C4-2B (cell line): Measurements from ENCODE around the gene NEGR1.

ENCODE experiments used
- H3K27ac ChIP-seq: fragments of 450-650 bp; 2 replicates; pipeline ENCODE4 v1.5.1; 2017
- ZFX ChIP-seq: fragments of 450-650 bp; IDR thresholded peaks from 2 replicates; pipeline ENCODE4 v1.6.1; 2017
- TF ChIP-seq, protein P1 (sequence below): fragments of 450-650 bp; conservative IDR thresholded peaks from 2 replicates; pipeline ENCODE4 v1.5.1; 2017; ENCODE audit warnings: mild to moderate bottlenecking

Gene NEGR1

DNA sequence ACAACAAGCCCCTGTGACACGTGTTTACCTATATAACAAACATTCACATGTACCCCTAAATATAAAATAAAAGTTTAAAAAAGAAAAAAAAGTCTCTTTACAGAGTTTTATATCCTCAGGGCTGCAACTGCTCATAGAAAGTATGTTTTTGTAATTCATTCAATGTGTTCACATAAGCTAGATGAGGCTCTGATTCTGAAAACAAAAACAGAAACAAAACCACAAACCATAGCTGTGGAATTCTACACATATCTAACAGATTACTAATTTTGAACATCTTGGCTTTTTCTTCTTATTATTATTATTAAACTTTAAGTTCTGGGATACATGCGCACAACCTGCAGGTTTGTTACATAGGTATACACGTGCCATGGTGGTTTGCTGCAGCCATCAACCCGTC lies 621.9 kb downstream of the NEGR1 start:
- no peak overlapping the region for H3K27ac ChIP-seq
- TF ChIP-seq, protein P1, sequence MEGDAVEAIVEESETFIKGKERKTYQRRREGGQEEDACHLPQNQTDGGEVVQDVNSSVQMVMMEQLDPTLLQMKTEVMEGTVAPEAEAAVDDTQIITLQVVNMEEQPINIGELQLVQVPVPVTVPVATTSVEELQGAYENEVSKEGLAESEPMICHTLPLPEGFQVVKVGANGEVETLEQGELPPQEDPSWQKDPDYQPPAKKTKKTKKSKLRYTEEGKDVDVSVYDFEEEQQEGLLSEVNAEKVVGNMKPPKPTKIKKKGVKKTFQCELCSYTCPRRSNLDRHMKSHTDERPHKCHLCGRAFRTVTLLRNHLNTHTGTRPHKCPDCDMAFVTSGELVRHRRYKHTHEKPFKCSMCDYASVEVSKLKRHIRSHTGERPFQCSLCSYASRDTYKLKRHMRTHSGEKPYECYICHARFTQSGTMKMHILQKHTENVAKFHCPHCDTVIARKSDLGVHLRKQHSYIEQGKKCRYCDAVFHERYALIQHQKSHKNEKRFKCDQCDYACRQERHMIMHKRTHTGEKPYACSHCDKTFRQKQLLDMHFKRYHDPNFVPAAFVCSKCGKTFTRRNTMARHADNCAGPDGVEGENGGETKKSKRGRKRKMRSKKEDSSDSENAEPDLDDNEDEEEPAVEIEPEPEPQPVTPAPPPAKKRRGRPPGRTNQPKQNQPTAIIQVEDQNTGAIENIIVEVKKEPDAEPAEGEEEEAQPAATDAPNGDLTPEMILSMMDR = no peak

DNA sequence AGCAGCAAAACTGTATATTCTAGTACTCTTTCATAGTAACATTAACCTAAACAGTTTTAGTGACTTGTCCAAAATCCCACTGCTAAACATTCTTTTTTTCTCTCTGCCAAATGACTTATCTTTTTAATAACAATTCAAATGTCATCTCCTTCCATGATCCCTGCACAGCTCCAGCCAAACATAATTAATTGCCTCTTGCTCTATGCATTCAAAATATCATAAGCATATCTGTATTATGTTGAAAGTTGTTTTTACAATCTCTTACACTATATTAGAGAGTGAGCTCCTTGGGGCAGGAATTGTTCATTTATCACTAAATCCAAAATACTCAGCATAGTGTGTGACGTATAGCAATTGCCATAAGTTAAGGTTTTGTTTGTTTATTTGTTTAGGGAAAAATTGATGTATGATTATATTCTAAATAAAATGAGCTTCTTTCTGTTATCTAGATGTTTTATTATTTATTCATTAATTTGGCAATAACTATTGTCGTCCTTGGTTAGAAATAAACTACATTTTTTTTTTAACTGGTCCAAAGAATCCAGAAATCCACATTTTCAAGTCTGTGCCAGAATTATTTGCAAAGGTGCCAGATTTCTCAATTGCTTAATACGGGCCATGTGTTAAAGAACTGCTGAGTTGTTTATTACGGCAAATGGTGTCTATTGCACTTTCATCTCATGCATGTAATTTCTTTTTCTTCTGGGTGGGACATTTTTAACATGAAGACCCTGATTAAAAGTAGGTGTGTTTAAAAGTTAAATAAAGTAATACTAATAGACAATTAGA lies 624.3 kb downstream of the NEGR1 start:
- H3K27ac ChIP-seq = no peak overlapping the region
- TF ChIP-seq ZFX = no peak
- TF ChIP-seq, protein P1 = no peak

DNA sequence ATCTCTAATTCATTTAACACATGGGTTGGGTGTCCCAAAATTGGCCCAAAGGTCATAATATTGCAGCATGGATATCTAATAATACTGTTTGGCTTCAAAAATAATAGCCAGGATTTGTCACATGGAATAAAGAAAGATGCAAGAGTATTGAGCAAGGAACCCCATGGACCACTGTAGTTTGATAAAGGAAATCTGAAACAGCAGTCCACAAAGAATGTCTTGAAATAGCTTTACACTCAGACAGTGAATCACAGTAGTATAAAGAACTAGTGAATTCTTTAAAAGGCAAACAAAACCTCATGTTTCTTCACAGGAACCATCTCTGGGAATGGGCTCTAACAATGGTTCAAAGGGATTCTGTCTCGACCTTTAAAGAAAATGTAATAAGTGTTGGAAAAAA lies 625.4 kb downstream of the NEGR1 start:
- no peak overlapping the region for H3K27ac ChIP-seq
- no peak for TF ChIP-seq ZFX
- TF ChIP-seq, protein P1 = no peak

DNA sequence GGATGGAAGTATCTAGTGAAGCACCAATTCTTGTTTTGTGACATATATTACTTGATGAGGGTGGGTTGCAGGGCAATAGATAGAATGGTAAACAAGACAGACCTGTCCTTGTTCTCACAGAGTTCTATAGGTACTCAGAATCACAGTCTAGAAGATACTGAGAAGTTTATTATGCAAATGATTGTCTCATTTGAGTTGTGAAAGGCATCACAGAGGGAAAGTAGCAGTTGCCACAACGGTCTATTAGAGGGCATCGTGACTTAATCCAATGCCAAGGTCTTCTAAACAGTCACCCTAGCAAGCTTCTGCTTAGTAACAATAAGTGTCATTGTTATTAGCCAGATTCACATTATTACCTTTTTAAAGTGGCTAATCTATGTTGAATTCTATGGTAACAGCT lies 626.7 kb downstream of the NEGR1 start:
- no peak overlapping the region for H3K27ac ChIP-seq
- TF ChIP-seq, protein P1 = no peak
- TF ChIP-seq ZFX = no peak

DNA sequence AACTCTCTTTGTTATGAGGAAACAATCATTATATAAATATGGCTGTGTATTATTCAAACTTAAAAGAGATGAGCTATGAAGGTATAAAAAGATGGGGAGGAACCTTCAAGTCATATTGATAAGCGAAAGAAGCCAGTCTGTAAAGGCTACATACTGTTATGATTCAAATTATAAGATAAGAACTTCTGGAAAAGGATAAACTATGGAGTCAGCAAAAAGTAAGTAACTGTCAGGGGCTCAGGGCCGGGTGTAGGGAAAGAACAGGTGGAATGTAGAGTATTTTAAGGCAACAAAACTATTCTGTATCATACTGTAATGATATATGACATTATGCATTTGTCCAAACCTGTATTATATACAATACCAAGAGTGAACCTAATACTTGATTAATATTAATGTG lies 628.4 kb downstream of the NEGR1 start:
- H3K27ac ChIP-seq = no peak overlapping the region
- TF ChIP-seq, protein P1 = no peak
- TF ChIP-seq ZFX = no peak

DNA sequence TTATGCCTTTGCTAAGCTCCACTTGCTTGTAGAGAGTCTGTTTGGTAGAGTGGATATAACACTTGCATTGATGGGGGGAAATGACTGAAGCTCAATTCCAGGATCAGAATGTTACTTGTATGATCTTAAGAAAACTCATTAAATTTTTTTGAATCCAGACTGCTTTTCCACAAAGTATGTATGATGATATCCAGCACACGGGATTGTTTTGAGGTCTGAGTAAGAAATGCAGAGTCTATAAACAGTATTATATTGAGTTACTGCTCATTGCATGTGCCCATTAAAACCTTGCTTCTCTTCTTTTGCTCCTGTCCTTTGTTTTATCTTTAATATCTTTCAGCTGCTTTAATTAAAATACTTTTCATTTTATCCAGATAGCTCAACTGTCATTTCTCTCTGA lies 631.1 kb downstream of the NEGR1 start:
- TF ChIP-seq ZFX = no peak
- TF ChIP-seq, protein P1 = no peak
- H3K27ac ChIP-seq = no peak overlapping the region

DNA sequence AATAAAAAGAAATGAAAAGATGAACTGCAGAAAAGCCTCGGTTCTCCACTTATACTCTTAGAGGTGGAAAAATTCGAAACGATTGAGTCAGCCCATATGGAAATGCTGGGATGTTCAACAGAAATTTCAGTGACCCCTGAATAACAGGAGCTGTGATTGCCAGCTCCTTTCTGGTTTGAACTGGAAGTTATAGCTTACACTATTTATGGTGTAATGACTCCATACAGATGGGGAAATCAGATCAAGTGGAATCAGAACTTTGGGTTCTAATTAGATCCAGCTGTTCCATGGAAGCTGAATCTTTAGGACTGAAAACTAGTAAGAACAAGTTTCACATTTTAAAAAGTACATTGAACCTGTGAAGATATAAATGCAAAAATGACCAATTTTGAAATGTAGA lies 632.2 kb downstream of the NEGR1 start:
- TF ChIP-seq, protein P1 = no peak
- no peak for TF ChIP-seq ZFX
- no peak overlapping the region for H3K27ac ChIP-seq
